Ectodermal cell (in vitro differentiated cells): ENCODE data around the gene DDX42.
"Not testable (repeated sequence)": the region's sequence is repeated elsewhere in the genome, so short reads cannot be mapped to it uniquely, and the experiment has no call there.

Experiments
- H3K27ac ChIP-seq: 2 replicates; pipeline ENCODE4 v1.7.0; 2013; ENCODE audit warnings: mild to moderate bottlenecking, low read depth, low read length; ENCODE audit not compliant: insufficient read depth, poor library complexity, severe bottlenecking
- H3K27me3 ChIP-seq: 2 replicates; pipeline ENCODE4 v1.7.0; 2013; ENCODE audit warnings: mild to moderate bottlenecking, low read length; ENCODE audit not compliant: insufficient read depth, control insufficient read depth, poor library complexity, severe bottlenecking
- H3K36me3 ChIP-seq: one replicate; pipeline ENCODE4 v1.7.0; 2013; ENCODE audit warnings: low read length; ENCODE audit not compliant: control insufficient read depth, insufficient read depth
- H3K4me1 ChIP-seq: one replicate; pipeline ENCODE4 v1.7.0; 2013; ENCODE audit warnings: low read length; ENCODE audit not compliant: control insufficient read depth, insufficient read depth
- H3K4me3 ChIP-seq: 2 replicates; pipeline ENCODE4 v1.7.0; 2013; ENCODE audit warnings: low read depth, low read length, control low read depth; ENCODE audit not compliant: insufficient read depth
- H3K9me3 ChIP-seq: 2 replicates; pipeline ENCODE4 v1.7.0; 2013; ENCODE audit warnings: mild to moderate bottlenecking, low read length, moderate library complexity; ENCODE audit not compliant: control insufficient read depth
- WGBS, 2 experiments: methylation state at CpG; one replicate each; pipeline ENCODE4 v1.1.7; 2013; ENCODE audit warnings: missing lambda C conversion rate in 2 of 2; 5-methylcytosine and 5-hydroxymethylcytosine counted together

DDX42 gene

GRCh38 chr17:63848834-63849689 lies 75.1 kb downstream of the DDX42 start:
- WGBS, 2 experiments, result 56 to 59% methylated on average over 82 of the region's 82 CpGs
- H3K4me3 ChIP-seq, result no peak overlapping the region
- no peaks in the 10 kb centered on the region for H3K9me3 ChIP-seq
- no peak overlapping the region for H3K27ac ChIP-seq
- peaks cover 51% of the 10 kb centered on the region for H3K27me3 ChIP-seq
- H3K4me1 ChIP-seq, result no peaks in the 10 kb centered on the region
- no peaks in the 10 kb centered on the region for H3K36me3 ChIP-seq

DNA sequence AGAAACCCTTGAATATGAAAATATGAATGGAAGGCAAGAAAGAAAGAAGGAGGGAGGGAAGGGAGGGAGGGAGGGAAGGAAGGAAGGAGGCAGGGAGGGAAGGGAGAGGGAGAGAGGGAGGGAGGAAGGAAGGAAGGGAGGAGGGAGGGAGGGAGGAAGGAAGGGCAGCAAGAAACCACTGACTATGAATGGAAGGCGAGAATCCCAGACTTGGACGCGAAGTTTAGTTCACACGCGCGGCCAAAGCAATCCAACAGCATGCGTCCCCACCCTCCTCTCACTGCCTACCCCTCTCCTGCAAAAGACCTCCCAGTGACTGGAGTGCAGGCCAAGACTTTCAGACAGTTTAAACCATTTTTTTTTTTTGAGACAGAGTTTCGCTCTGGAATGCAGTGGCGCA lies 76.4 kb downstream of the DDX42 start:
- Histone ChIP-seq H3K4me1 (no peaks in the 10 kb centered on the region), H3K9me3 (no peaks in the 10 kb centered on the region), H3K27me3 (peaks cover 39% of the 10 kb centered on the region), H3K36me3 (no peaks in the 10 kb centered on the region), H3K27ac (no peak overlapping the region), H3K4me3 (no peak overlapping the region)
- WGBS, 2 experiments, result 91 to 94% methylated on average over 9 of the region's 9 CpGs

DNA sequence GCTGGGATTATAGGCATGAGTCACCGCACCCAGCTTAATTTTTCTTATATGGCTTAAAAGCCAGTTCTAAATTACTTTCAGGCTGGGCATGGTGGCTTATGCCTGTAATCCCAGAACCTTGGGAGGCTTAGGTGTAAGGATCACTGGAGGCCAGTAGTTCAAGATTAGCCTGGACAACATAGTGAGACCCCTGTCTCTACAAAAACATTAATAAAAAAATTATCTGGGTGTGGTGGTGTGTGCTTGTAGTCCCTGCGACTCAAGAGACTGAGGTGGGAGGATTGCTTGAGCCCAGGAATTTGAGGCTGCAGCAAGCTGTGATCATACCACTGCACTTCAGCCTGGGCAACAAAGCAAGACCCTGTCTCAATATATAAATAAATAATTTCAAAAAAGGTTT lies 79.3 kb downstream of the DDX42 start:
- 76 to 89% methylated on average over 2 of the region's 2 CpGs for WGBS, 2 experiments
- no peaks in the 10 kb centered on the region for H3K9me3 ChIP-seq
- H3K4me1 ChIP-seq, result no peaks in the 10 kb centered on the region
- H3K36me3 ChIP-seq, result no peaks in the 10 kb centered on the region
- no peak overlapping the region for H3K4me3 ChIP-seq
- H3K27me3 ChIP-seq, result peaks cover 18% of the 10 kb centered on the region
- no peak overlapping the region for H3K27ac ChIP-seq

DNA sequence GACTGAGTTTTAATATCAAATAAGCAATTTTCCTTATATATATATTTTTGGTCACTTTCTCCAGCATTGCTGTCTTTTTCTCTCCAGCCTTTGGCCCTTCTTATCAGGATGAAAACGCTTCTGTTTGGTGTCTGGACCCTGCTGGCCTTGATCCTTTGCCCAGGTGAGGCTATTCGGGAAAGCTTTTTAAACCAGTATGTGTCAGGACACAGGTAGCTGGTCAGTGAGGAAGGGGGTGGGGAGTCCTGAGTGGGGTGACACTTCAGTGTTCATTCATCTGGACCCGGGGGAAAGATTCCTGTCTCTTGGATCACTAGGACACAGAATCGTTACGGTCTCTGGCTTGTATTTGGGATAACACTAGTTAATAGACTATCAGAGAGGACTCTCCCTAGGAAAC lies 80.7 kb downstream of the DDX42 start:
- Histone ChIP-seq H3K9me3 (no peaks in the 10 kb centered on the region), H3K4me3 (no peak overlapping the region), H3K36me3 (no peaks in the 10 kb centered on the region), H3K4me1 (no peaks in the 10 kb centered on the region), H3K27ac (no peak overlapping the region), H3K27me3 (peaks cover 13% of the 10 kb centered on the region)
- 86 to 89% methylated on average over 5 of the region's 5 CpGs for WGBS, 2 experiments

GRCh38 chr17:63855185-63855584 lies 81.2 kb downstream of the DDX42 start:
- H3K27ac ChIP-seq, result no peak overlapping the region
- H3K4me3 ChIP-seq, result no peak overlapping the region
- H3K4me1 ChIP-seq, result no peaks in the 10 kb centered on the region
- WGBS, 2 experiments, result 89 to 90% methylated on average over 8 of the region's 8 CpGs
- H3K36me3 ChIP-seq, result no peaks in the 10 kb centered on the region
- H3K9me3 ChIP-seq, result no peaks in the 10 kb centered on the region
- H3K27me3 ChIP-seq, result peaks cover 15% of the 10 kb centered on the region

- not testable (repeated sequence) for H3K9me3 ChIP-seq, H3K4me1 ChIP-seq, H3K4me3 ChIP-seq, H3K36me3 ChIP-seq, H3K27ac ChIP-seq
- WGBS, 2 experiments, result 90 to 95% methylated on average over 8 of the region's 8 CpGs
- H3K27me3 ChIP-seq, result peaks cover 15% of the 10 kb centered on the region
Measured at GRCh38 chr17:63856425-63856824, 82.5 kb downstream of the DDX42 start.

DNA sequence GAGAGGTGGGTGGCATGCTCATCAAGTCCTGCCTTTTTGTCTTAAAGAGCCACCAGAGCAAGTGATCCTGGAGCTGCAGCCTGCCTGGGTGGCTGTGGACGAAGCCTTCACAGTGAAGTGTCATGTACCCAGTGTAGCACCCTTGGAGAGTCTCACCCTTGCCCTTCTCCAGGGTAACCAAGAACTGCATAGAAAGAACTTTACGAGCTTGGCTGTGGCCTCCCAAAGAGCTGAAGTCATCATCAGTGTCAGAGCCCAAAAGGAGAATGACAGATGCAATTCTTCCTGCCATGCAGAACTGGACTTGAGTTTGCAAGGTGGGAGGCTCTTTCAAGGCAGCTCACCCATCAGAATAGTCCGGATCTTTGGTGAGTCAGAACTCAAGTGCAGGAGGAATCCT lies 85.3 kb downstream of the DDX42 start:
- H3K9me3 ChIP-seq, result no peaks in the 10 kb centered on the region
- no peaks in the 10 kb centered on the region for H3K36me3 ChIP-seq
- 82 to 84% methylated on average over 3 of the region's 3 CpGs for WGBS, 2 experiments
- H3K27me3 ChIP-seq, result peaks cover 9% of the 10 kb centered on the region
- H3K4me1 ChIP-seq, result no peaks in the 10 kb centered on the region
- H3K27ac ChIP-seq, result no peak overlapping the region
- no peak overlapping the region for H3K4me3 ChIP-seq

- not testable (repeated sequence) for H3K9me3 ChIP-seq, H3K36me3 ChIP-seq, H3K27ac ChIP-seq, H3K4me3 ChIP-seq, H3K4me1 ChIP-seq, H3K27me3 ChIP-seq
- 68 to 69% methylated on average over 5 of the region's 7 CpGs for WGBS, 2 experiments
Measured at GRCh38 chr17:63866625-63867024, 92.7 kb downstream of the DDX42 start.
